Esophagus muscularis mucosa (tissue), 4 donors: Measurements from ENCODE around the gene HOXB9.

Source experiments
- CTCF ChIP-seq, 3 experiments: fragments of 200-600 bp in 2 of 3; fragments of 450-650 bp in 1 of 3; sonication (generic) in 2 of 3; IDR thresholded peaks; one replicate each; pipeline ENCODE4 v1.5.1; 2017 to 2019; ENCODE audit warnings: antibody characterized with exemption in 3 of 3, mild to moderate bottlenecking in 2 of 3, moderate library complexity in 1 of 3
- EP300 ChIP-seq: sonication (generic); formaldehyde crosslinking; IDR thresholded peaks from one replicate; pipeline ENCODE4 v1.6.1; 2017; ENCODE audit warnings: antibody characterized with exemption
- POLR2A ChIP-seq: fragments of 450-650 bp; IDR thresholded peaks from one replicate; pipeline ENCODE4 v1.6.1; 2017; ENCODE audit warnings: antibody characterized with exemption, moderate library complexity, mild to moderate bottlenecking, low read depth
- POLR2AphosphoS5 ChIP-seq, 2 donors: sonication (generic); formaldehyde crosslinking; IDR thresholded peaks; one replicate each; pipeline ENCODE4 v1.6.1; 2017; ENCODE audit warnings: antibody characterized with exemption in 2 of 2

- TF ChIP-seq CTCF (IDR thresholded peaks at IDR 0.05) (no peak), EP300 (no peak), POLR2A (no peak), POLR2AphosphoS5 (IDR thresholded peaks at IDR 0.05) (no peak)
Measured at GRCh38 chr17:48601207-48601538, 25.0 kb downstream of the HOXB9 start.
